ENCODE results near the gene KRTAP29-1. TPM values are rescaled to one million over a fixed set of nuclear protein-coding genes. Genes with fewer than 3 reads are reported as not detected.

Gene KRTAP29-1
- total RNA-seq, 2 experiments from 2014 or later: not detected

GRCh38 chr17:41308918-41309359 lies 6.3 kb upstream of the KRTAP29-1 start, which contains the start of gene KRTAP16-1:
KRTAP16-1 (minus strand) TSS chr17:41309309; CDS start chr17:41309253, 56 bp downstream.
- Mint-ChIP-seq H3K36me3 (no peaks in the 10 kb centered on the region), H3K27me3 (no peaks in the 10 kb centered on the region), H3K9me3 (no peaks in the 10 kb centered on the region), H3K27ac (peak within 1 kb of the TSS; percentile 82), H3K4me3 (peak within 1 kb of the TSS; percentile 55), H3K4me1 (ENCODE audit: low read depth) (peaks cover 46% of the 10 kb centered on the region)
- intact Hi-C loops (cut with micrococcal nuclease): loop anchor here (2.0 kb wide), 2 partner anchors 14 to 30 kb away; no protein-coding TSS in a partner anchor
- CTCF ChIA-PET: interaction anchor here (0.9 to 1.8 kb wide), 5 partner anchors 13 to 402 kb away, joined by 3 to 18 read pairs (median 4); no protein-coding TSS in a partner anchor
- POLR2A ChIA-PET: no interaction called here
- peak; percentile 64 for DNase-seq

GRCh38 chr17:41308251-41308917 lies 5.7 kb upstream of the KRTAP29-1 start:
- Mint-ChIP-seq H3K27ac (peak overlapping the region; percentile 82), H3K36me3 (no peaks in the 10 kb centered on the region), H3K4me3 (peak overlapping the region; percentile 55), H3K4me1 (ENCODE audit: low read depth) (peaks cover 46% of the 10 kb centered on the region), H3K9me3 (no peaks in the 10 kb centered on the region), H3K27me3 (no peaks in the 10 kb centered on the region)
- intact Hi-C loops (cut with micrococcal nuclease): loop anchor here (2.0 kb wide), 2 partner anchors 14 to 30 kb away; no protein-coding TSS in a partner anchor
- ChIA-PET POLR2A (no interaction called here), CTCF (interaction anchor here (0.9 to 1.8 kb wide), 5 partner anchors 14 to 402 kb away, joined by 3 to 18 read pairs (median 4); no protein-coding TSS in a partner anchor)
- peak; percentile 80 for DNase-seq

GRCh38 chr17:41307647-41308046 lies 5.0 kb upstream of the KRTAP29-1 start:
- no peaks in the 10 kb centered on the region for H3K9me3 Mint-ChIP-seq
- H3K4me1 Mint-ChIP-seq (ENCODE audit: low read depth): peaks cover 46% of the 10 kb centered on the region
- DNase-seq: no peak
- intact Hi-C loops (cut with micrococcal nuclease): loop anchor here (2.0 kb wide), 2 partner anchors 15 to 31 kb away; no protein-coding TSS in a partner anchor
- H3K36me3 Mint-ChIP-seq: no peaks in the 10 kb centered on the region
- ChIA-PET CTCF (interaction anchor here (0.7 to 1.4 kb wide), 2 partner anchors 14 to 355 kb away, joined by 3 to 6 read pairs; no protein-coding TSS in a partner anchor), POLR2A (no interaction called here)
- H3K27ac Mint-ChIP-seq: peak overlapping the region; percentile 16
- H3K27me3 Mint-ChIP-seq: no peaks in the 10 kb centered on the region
- no peak overlapping the region for H3K4me3 Mint-ChIP-seq

- no peak overlapping the region for H3K4me3 Mint-ChIP-seq
- H3K4me1 Mint-ChIP-seq (ENCODE audit: low read depth): peaks cover 30% of the 10 kb centered on the region
- CTCF ChIA-PET: interaction anchor here (0.7 to 1.5 kb wide), 2 partner anchors 18 to 114 kb away, joined by 3 to 4 read pairs; no protein-coding TSS in a partner anchor
Observed at GRCh38 chr17:41304091-41304490, 1.4 kb upstream of the KRTAP29-1 start.

GRCh38 chr17:41302981-41303380 lies 330 bp upstream of the KRTAP29-1 start:
- peaks cover 19% of the 10 kb centered on the region for H3K4me1 Mint-ChIP-seq (ENCODE audit: low read depth)
- CTCF ChIA-PET: no interaction called here

More at GRCh38 chr17:41304091-41304490, 1.4 kb upstream of the KRTAP29-1 start:
- H3K36me3 Mint-ChIP-seq: no peaks in the 10 kb centered on the region
- peaks cover 3% of the 10 kb centered on the region for H3K9me3 Mint-ChIP-seq
- intact Hi-C loops (cut with micrococcal nuclease): no loop called here
- H3K27ac Mint-ChIP-seq: no peak overlapping the region
- H3K27me3 Mint-ChIP-seq: no peaks in the 10 kb centered on the region
- POLR2A ChIA-PET: no interaction called here
- DNase-seq: no peak

GRCh38 chr17:41301204-41301790 lies 1.4 kb downstream of the KRTAP29-1 start:
- H3K9me3 Mint-ChIP-seq: peaks cover 3% of the 10 kb centered on the region
- H3K4me3 Mint-ChIP-seq: no peak overlapping the region
- no peak for DNase-seq
- H3K36me3 Mint-ChIP-seq: no peaks in the 10 kb centered on the region
- ChIA-PET CTCF (no interaction called here), POLR2A (no interaction called here)
- H3K27ac Mint-ChIP-seq: no peak overlapping the region
- peaks cover 3% of the 10 kb centered on the region for H3K4me1 Mint-ChIP-seq (ENCODE audit: low read depth)
- intact Hi-C loops (cut with micrococcal nuclease): no loop called here
- no peaks in the 10 kb centered on the region for H3K27me3 Mint-ChIP-seq

More at GRCh38 chr17:41302981-41303380, 330 bp upstream of the KRTAP29-1 start:
- DNase-seq: no peak
- no peaks in the 10 kb centered on the region for H3K36me3 Mint-ChIP-seq
- H3K4me3 Mint-ChIP-seq: no peak overlapping the region
- H3K9me3 Mint-ChIP-seq: peaks cover 3% of the 10 kb centered on the region
- intact Hi-C loops (cut with micrococcal nuclease): no loop called here
- H3K27ac Mint-ChIP-seq: no peak overlapping the region
- no peaks in the 10 kb centered on the region for H3K27me3 Mint-ChIP-seq
- POLR2A ChIA-PET: no interaction called here

GRCh38 chr17:41298458-41299135 lies 4.1 kb downstream of the KRTAP29-1 start:
- ChIA-PET CTCF (no interaction called here), POLR2A (no interaction called here)
- H3K4me3 Mint-ChIP-seq: no peak overlapping the region
- H3K36me3 Mint-ChIP-seq: no peaks in the 10 kb centered on the region
- DNase-seq: no peak
- no peaks in the 10 kb centered on the region for H3K27me3 Mint-ChIP-seq
- H3K9me3 Mint-ChIP-seq: peaks cover 3% of the 10 kb centered on the region
- intact Hi-C loops (cut with micrococcal nuclease): no loop called here
- H3K4me1 Mint-ChIP-seq (ENCODE audit: low read depth): peaks cover 3% of the 10 kb centered on the region
- H3K27ac Mint-ChIP-seq: no peak overlapping the region

GRCh38 chr17:41296846-41297245 lies 5.8 kb downstream of the KRTAP29-1 start:
- intact Hi-C loops (cut with micrococcal nuclease): no loop called here
- peaks cover 3% of the 10 kb centered on the region for H3K4me1 Mint-ChIP-seq (ENCODE audit: low read depth)
- no peaks in the 10 kb centered on the region for H3K36me3 Mint-ChIP-seq
- POLR2A ChIA-PET: no interaction called here
- H3K4me3 Mint-ChIP-seq: no peak overlapping the region
- CTCF ChIA-PET: no interaction called here
- DNase-seq: no peak
- H3K9me3 Mint-ChIP-seq: peaks cover 3% of the 10 kb centered on the region
- no peaks in the 10 kb centered on the region for H3K27me3 Mint-ChIP-seq
- no peak overlapping the region for H3K27ac Mint-ChIP-seq

- no peak overlapping the region for H3K4me3 Mint-ChIP-seq
- H3K36me3 Mint-ChIP-seq: no peaks in the 10 kb centered on the region
- H3K9me3 Mint-ChIP-seq: no peaks in the 10 kb centered on the region
- CTCF ChIA-PET: no interaction called here
- DNase-seq: no peak
- peaks cover 2% of the 10 kb centered on the region for H3K27me3 Mint-ChIP-seq
- no peak overlapping the region for H3K27ac Mint-ChIP-seq
- POLR2A ChIA-PET: no interaction called here
- intact Hi-C loops (cut with micrococcal nuclease): no loop called here
- no peaks in the 10 kb centered on the region for H3K4me1 Mint-ChIP-seq (ENCODE audit: low read depth)
Observed at GRCh38 chr17:41294016-41294415, 8.6 kb downstream of the KRTAP29-1 start.

- POLR2A ChIA-PET: no interaction called here
- H3K4me3 Mint-ChIP-seq: no peak overlapping the region
Observed at GRCh38 chr17:41287050-41287449, 15.6 kb downstream of the KRTAP29-1 start.

GRCh38 chr17:41284546-41284945 lies 18.1 kb downstream of the KRTAP29-1 start:
- CTCF ChIA-PET: no interaction called here
- H3K27me3 Mint-ChIP-seq: no peaks in the 10 kb centered on the region
- intact Hi-C loops (cut with micrococcal nuclease): no loop called here
- POLR2A ChIA-PET: no interaction called here
- no peak for DNase-seq
- H3K4me1 Mint-ChIP-seq (ENCODE audit: low read depth): peaks cover 8% of the 10 kb centered on the region
- H3K4me3 Mint-ChIP-seq: no peak overlapping the region
- no peaks in the 10 kb centered on the region for H3K36me3 Mint-ChIP-seq
- no peak overlapping the region for H3K27ac Mint-ChIP-seq
- H3K9me3 Mint-ChIP-seq: no peaks in the 10 kb centered on the region

More at GRCh38 chr17:41287050-41287449, 15.6 kb downstream of the KRTAP29-1 start:
- Mint-ChIP-seq H3K4me1 (ENCODE audit: low read depth) (peaks cover 8% of the 10 kb centered on the region), H3K36me3 (no peaks in the 10 kb centered on the region), H3K27me3 (peaks cover 2% of the 10 kb centered on the region), H3K27ac (no peak overlapping the region), H3K9me3 (no peaks in the 10 kb centered on the region)
- no peak for DNase-seq
- intact Hi-C loops (cut with micrococcal nuclease): no loop called here
- CTCF ChIA-PET: interaction anchor here (1.3 to 1.9 kb wide), 2 partner anchors 35 to 209 kb away, joined by 3 to 5 read pairs; no protein-coding TSS in a partner anchor

- CTCF ChIA-PET: interaction anchor here (0.9 kb wide), 1 partner anchor 39 kb away, joined by 3 read pairs; no protein-coding TSS in a partner anchor
Observed at GRCh38 chr17:41284043-41284442, 18.6 kb downstream of the KRTAP29-1 start.

More at GRCh38 chr17:41284043-41284442, 18.6 kb downstream of the KRTAP29-1 start:
- Mint-ChIP-seq H3K27me3 (no peaks in the 10 kb centered on the region), H3K27ac (no peak overlapping the region), H3K36me3 (no peaks in the 10 kb centered on the region), H3K9me3 (no peaks in the 10 kb centered on the region), H3K4me1 (ENCODE audit: low read depth) (peaks cover 8% of the 10 kb centered on the region), H3K4me3 (no peak overlapping the region)
- intact Hi-C loops (cut with micrococcal nuclease): no loop called here
- POLR2A ChIA-PET: no interaction called here
- DNase-seq: no peak

Data from activated CD4-positive, alpha-beta memory T cell treated with anti-CD3 and anti-CD28 coated beads for 36 hours (primary cell).